Hematopoietic multipotent progenitor cell treated with erythropoietin and hydrocortisone succinate and interleukin-3 and kit ligand, for 17 days (in vitro differentiated cells): ENCODE measurements around the gene ARFGEF2.
"Not testable (repeated sequence)": the region's sequence is repeated elsewhere in the genome, so short reads cannot be mapped to it uniquely, and the experiment has no call there.

ENCODE experiments used
- DNase-seq: peaks from one replicate; pipeline ENCODE4 v3.0.0-alpha.2; 2015; ENCODE audit warnings: low spot score

The ARFGEF2 gene

DNA sequence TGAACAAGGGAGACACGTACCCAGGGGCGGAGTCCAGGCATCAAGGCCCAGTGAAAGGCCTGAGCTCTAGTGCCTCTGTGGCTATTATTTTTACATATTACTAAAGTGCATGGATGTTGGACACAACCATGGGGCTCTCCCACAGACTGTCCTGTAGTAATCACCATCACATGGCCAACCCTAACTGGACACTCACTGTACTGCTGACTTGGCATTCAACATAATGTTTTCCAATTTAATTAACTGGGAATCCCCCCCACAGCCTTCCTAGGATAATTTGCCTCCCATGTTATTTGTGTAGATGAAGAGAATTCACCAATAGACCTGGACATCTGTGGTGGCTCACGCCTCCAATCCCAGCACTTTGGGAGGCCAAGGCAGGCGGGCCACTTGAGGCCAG, 34.5 kb downstream of the ARFGEF2 start:
- DNase-seq: no peak

DNA sequence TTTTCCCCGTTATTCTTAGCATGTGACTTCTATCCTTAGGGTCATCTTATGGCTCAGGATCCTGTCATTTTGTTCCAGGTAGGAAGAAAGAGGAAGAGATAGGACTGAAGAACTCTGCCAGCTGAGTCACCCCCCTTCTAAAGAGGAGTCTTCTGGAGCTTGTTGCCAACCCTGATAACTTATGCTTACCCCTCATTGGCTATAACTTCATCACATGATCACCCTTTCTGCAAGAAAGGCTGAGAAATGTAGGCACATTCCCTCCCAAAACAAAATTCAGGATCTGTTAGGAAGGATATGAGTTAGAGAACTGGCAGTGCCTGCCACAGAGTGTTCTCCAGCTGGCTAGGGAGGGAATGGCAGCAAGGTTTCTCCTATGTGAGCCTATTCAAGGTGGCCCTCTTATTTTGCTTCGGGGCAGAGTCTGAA, 35.6 kb downstream of the ARFGEF2 start:
- no peak for DNase-seq

DNA sequence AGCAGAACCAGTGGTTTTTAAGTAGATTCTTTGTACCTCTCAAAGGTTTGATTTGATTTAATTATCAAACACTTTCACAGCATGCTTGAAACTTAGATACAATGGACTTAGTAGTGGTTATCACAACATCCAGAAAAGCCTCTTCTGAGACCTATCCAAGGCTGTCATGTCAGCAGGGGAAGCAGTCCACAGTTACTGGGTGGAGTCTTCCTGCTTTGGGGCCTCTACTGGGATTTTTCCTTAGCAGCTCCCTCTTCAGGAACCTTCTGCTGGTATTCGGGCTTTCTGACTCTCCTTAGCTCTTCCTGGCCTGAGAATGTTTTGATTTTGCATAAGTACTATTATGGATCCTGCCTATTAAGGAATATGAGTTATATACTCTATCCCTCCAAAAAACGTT, 36.0 kb downstream of the ARFGEF2 start:
- no peak for DNase-seq

DNA sequence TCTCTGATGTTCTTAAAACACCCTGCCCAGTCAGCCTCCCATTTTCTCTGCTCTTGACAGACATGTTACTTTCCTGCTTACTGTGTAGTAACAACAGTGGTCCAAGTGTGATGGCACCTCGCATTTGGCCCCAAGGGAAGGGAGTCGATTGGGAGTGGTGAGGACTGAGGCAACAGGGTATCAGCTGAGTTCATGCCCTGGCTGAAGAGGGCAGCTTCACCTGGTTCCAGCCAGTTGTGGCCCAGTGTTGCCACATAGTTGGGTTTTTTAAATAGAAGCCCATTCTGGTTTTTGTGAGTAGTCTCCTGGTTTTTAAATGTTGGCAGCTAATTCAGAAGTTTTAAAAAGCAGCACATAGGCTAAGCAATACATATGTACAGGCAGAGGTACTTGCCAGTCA, 37.2 kb downstream of the ARFGEF2 start:
- DNase-seq: no peak

DNA sequence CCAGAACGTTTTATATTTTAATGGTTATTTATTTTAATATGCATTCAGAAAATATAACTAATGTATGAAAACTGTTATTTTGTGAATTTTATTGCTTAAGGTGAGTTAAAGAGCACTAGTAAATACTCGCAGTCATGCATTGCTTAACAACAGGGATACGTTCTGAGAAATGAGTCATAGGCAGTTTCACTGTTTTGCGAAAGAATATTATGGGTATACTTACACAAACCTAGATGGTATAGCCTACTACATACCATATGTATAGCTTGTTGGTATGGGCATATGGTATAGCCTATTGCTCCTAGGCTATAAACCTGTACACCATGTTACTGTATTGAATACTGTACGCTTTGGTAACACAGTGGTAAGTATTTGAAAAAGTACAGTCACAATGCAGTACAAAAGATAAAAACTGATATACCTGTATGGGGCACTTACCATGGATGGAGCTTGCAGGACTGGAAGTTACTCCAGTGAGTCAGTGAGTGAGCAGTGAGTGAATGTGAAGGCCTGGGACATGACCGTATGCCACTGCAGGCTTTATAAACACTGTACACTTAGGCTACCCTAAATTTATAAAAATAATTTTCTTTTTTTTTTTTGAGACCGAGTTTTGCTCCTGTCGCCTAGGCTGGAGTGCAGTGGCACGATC, 38.5 kb downstream of the ARFGEF2 start:
- DNase-seq: no peak

DNA sequence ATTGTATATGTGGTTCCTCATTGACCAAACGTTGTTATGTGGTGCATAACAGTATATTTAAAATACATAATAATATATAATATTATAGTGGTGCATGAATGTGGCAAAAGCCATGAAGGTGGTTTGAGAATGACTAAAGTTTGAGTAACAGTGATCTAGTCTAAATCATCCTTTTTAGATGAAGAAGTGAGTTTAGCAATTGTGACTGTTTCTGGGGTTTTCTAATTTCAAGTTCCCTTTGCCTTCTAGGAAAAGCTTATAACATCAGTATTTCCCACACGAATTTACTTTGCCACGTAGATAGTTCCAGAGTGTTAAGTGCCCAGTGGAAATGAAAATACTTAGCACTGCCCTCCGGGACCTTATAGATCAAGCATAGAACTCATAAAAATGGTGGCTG, 40.9 kb downstream of the ARFGEF2 start:
- DNase-seq: no peak

DNA sequence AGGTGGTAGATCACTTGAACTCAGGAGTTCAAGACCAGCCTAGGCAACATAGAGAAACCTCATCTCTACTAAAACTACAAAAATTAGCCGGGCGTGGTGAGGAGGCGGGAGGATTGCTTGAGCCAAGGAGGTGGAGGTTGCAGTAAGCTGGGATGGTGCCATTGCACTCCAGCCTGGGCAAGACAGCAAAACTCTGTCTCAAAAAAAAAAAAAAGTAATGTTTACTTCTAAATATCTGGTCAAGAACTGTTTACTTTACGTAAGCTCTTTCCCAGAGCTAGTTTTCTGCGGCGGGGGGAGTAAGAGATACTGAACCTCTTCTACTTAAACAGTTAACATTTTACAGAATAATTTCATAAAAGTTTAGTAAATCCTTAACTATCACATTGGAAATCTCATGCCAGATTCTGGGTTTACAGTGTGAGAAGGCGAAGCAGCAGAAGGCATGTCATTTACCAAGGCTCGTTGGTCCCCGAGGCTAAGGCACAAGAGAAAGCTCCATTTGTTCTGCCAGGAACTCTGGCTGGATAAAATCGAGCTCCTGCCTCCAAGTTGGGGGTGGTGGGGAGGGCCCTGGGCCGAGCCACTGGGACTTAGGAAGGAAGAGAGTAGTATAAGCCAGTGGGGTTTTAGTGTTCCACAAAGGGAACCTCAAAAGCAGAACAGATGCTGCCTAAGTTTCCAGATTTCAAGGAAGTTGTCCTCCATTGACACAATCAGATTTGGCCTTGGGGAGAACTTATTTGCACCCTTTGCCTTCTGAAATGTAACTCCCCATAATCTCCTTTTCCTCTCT, 41.7 kb downstream of the ARFGEF2 start:
- DNase-seq: no peak

DNA sequence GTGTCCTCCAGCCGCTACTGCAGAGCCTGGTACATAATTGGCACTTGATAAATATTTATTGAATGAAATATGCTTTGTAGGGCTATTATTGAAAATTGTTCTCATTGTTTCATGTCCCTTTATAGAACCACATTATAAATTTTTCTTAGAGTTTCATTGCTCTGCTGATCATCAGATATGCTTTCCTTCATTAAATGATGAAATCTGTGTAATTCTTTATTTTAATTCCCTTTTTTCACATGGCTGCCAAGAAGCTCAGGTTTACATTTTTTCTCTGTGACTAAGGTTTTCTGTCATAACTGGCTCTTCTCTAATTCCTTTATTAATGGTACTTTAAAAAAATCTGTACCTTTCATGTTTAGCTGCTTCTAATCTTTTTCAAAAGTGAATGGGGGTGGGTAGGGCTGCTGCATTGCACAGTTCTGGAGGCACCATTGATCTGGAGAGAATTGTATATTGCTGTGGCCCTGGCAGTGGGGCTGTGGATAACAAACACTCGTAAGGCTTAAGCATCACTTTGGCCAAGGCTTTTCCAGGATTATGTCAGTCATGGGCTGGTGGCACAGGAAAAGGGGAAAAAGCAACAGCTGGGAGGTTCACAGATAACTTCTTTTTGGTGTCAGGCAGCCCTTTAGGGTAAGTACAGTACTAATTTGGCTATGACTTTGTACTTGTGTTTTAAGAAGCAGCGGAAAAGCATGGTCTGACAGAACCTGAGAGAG, 43.8 kb downstream of the ARFGEF2 start:
- DNase-seq: no peak

DNA sequence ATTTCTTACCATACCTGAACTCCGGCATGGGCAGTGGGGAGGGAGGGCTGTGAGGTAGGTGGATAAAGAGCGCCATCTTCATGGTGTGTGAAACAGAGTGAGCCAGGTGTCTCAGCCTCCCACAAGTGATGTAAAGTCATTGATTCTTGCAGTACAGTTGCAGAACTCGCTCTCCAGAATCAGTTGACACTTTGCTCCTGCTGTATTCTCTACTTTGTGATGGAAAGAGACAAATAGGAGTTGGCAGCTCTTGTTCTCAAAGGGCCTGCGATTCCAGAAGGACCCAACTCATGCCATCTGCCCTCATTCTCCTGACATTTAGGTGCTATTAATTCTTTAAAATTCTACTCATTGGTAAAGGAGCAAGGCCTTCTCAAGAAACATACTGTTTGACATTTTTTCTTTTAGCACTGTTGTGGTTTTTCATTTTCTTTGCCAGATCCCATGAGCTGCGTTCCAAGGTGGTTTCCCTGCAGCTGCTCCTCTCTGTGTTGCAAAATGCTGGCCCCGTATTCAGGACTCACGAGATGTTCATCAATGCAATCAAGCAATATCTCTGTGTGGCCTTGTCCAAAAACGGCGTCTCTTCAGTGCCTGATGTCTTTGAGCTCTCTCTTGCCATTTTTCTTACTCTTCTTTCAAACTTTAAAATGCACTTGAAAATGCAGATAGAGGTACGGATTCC, 49.3 kb downstream of the ARFGEF2 start:
- no peak for DNase-seq

DNA sequence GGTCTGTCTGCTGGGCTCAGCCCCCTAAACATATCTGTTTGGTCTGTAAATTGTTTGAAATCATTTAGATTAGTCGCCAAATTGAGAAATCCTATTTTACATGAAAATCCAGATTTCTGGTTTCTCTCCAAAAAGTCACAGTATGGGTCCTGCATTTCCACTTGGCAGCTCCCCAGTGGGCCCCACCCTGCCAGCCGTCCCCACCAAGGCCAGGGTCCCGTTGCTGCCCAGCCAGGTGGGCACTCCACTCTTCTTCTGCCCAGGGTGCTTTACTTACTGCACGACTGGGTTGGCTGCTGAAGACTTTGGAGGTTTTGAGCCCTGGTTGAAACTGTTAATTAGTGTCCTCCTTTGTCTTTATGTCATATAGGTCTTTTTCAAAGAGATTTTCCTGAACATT, 50.4 kb downstream of the ARFGEF2 start:
- DNase-seq: no peak

DNA sequence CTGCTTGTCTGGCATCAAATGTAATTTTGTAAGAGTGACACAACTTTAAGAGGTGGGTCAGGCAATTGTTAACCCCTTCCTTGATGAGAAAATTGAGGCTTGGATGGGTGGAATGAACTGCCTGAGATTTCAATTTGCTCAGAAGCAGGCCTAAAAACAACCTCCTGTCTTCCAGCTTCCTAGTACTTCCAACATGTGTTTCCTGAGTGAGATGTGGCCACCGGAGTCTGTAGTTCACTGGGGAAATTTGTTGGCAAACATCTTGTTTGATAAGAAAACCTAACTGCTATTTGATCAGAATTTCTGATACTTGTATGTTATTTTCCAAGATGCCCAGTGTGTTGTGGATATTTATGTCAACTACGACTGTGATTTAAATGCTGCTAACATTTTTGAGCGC, 51.3 kb downstream of the ARFGEF2 start:
- no peak for DNase-seq

DNA sequence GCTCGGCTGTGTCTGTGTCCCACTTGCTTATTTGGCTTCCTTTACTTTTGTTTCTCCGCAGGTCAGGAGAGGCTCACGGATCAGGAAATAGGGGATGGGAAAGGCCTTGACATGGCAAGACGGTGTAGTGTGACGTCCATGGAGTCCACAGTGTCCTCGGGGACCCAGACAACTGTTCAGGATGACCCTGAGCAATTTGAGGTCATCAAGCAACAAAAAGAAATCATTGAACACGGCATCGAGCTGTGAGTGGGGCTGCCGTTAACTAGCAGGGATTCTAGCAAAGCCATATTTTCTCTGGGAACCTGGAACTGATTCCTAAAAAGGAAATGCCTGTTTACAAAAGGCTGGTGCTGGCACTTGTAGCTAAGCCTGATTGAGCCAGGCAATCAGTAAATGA, 54.4 kb downstream of the ARFGEF2 start:
- no peak for DNase-seq

DNA sequence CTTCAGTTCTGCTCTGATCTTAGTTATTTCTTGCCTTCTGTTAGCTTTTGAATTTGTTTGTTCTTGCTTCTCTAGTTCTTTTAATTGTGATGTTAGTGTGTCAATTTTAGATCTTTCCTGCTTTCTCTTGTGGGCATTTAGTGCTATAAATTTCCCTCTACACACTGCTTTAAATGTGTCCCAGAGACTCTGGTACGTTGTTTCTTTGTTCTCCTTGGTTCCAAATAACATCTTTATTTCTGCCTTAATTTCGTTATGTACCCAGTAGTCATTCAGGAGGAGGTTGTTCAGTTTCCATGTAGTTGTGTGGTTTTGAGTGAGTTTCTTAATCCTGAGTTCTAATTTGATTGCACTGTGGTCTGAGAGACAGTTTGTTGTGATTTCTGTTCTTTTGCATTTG, 58.5 kb downstream of the ARFGEF2 start:
- not testable (repeated sequence) for DNase-seq

DNA sequence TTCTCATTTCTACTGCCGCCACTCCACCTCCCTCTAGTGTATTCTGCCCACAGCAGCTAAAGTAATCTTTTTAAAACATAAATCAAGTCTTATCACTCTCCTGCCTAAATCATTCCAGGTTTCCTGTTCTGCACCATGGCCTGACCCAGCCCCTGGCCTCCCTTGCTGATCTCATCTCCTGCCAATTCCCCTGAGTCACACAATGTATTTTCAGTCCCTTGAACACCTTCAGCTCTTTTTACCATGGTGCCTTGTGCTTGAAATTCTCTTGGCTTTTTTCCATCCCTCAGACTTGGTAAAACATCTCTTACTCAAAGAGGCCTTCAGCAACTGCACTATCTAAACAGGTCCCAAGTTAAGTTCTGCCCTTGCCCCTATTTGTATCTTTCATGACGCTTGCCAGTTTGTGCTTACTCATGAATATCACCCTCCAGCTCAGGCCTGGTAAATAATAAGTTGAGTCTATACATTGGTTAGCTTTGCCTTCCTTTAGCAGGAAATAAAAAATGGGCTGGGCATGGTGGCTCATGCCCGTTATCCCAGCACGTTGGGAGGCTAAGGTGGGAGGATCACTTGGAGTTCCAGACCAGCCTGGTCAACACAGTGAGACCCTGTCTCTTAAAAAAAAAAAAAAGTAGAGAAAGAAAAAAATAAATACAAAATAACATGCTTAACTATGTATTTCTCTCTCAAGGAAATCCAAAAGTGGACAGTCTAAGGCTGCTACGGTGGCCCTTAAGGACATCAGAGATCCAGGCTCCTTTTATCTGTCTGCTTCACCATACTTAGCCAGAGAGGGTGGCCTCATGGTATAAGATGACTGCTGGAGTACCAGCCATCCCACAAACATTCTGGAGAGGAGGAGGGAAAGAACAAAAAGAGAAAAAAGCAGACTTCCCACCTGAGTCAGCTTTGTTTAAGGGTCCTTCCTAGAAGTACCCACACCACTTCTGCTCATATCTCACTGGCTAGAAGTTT, 62.2 kb downstream of the ARFGEF2 start:
- DNase-seq: no peak

DNA sequence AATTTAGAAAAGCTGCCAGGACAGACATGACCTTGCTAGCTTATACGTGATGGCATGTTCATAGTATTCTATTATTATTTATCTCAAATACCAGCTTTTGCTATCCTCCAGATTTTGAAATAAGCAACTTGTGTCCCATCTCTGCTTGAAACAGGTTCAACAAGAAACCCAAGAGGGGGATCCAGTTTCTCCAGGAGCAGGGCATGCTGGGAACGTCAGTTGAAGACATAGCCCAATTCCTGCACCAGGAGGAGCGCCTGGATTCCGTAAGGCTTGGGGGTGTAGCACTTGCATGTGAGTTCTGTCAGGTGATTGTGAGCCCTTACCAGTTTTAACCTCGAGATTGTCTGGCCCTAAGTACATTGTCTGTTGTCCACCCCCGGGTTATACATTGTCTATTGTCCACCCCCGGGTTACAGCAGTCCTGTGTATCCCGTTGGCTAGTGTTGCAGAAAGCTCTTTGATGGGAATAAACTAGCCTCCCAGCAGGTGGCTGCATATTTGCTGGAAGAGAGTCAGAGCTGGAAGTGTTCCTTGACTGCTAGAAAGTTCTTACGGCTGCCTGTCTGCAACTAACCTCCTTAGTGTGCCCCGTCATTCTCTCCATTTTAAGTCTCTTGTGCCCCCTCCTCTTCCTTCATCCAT, 63.2 kb downstream of the ARFGEF2 start:
- no peak for DNase-seq

DNA sequence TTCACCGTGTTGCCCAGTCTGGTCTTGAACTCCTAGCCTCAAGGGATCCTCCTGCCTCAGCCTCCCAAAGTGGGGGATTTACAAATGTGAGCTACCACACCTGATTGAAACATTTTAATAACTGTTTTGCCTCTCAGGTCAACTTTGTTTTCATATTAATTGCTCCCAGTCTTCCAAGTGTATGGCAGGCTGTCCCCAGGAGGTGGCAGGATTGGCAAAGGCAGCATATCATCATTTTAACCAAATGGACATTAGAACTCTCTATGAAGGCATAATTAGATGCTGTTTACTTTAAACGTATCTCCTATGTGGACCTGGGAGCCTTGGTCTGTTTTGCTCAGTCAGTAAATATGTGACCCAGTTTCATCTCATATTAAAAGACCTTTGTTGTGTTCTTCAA, 65.4 kb downstream of the ARFGEF2 start:
- DNase-seq: peak; percentile 19

DNA sequence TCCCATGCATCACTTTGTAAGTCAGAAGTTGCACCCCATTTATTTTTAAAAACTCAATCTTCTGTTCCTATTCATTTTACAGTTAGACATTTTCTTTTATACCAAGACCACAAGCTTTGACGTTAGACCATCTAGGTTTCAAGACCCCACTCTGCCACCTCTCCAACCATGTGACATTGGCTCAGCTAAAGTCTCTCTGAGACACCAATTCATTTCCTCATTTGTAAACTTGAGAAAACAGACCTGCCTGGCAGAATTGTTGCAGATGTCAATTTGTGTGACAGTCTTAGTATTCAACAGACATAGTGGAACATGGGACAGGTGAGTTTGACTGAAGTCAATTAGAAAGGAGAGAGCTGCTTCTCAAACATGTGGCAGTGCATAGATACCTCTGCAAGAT, 69.0 kb downstream of the ARFGEF2 start:
- no peak for DNase-seq

DNA sequence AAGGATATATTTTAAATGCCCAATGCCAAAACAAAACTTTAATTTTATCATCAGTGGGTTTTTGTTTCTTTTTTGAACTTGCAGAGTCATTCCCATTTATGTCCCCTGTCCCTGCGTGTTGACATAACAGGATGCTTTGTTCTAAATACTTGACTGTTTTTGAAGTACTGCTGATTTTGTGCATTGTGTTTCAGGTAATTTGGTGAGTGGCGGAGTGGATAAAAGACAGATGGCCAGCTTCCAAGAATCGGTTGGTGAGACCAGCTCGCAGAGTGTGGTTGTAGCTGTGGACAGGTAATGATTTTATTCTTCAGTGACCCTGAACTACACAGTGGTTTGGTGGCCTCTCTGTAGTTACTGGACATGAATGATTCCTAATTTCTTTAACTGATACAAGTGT, 74.1 kb downstream of the ARFGEF2 start:
- no peak for DNase-seq

DNA sequence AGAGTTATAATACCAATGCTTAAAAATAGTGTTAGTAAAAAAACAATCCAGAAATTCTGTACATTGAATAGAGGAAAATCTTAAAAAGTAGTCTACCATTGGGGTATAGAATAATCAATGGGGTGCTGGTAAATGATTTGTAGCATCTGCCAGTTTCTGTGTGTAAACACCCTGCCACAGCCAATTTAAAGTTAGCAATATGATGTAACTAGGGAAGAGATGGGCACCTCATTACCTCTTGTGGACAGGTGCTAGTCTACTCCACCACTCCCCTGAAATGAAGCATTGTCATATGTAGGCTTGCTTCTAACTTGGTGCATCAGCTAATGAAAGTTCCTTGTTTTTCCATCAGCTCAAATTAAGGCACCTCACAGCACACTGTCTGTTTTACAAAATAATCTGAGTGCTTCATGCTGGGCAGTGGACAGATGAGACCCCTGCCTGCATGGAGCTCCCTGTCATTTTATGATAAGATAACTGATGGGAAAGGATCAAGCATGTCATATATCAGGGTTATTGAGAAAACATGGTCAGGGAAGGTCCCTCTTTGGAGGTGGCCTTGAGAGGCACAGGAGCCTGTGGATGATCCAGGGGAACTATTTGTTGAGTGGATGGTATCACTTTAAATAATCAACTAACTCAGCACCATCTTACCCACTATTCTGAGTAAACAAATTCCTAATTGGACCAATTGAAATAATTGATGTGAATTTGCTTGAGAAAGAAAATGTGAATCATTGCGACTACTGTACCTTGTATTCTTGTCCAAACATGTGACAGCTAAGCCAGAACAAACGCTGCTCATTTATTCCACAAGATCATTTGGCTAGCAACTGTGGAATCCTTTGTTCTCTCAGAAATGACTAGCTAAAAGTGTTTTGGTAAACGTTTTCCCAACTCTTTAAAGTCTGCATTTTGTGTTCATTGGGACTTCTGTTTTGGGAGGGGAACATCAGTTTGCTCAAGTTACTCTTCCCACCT, 78.7 kb downstream of the ARFGEF2 start:
- DNase-seq: no peak

DNA sequence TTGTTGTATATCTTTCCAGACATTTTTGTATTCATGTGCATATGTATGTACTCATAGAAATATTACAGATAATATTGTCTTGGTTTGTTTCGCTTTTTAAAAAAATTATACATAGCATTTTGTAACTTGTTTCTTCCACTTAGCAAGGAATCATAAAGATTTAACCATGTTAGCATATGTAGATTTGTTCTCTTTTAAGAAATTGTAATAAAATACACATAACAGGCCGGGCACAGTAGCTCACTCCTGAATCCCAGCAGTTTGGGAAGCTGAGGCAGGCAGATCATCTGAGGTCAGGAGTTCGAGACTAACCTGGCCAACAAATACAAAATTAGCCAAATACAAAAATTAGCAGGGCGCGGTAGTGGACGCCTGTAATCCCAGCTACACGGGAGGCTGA, 80.2 kb downstream of the ARFGEF2 start:
- DNase-seq: no peak
